NCI-H2107 (cell line): ENCODE measurements around the gene ABCG1.

Source experiments
- DNase-seq: peaks from one replicate; lab custom pipeline; 2025; lab: John Stamatoyannopoulos, UW

The ABCG1 gene

GRCh38 chr21:42214081-42214750 is 4.7 kb upstream of the ABCG1 start:
- no peak for DNase-seq

- DNase-seq: no peak
Observed at GRCh38 chr21:42214921-42215320, 4.0 kb upstream of the ABCG1 start.

- DNase-seq: no peak
Observed at GRCh38 chr21:42215942-42216725, 2.8 kb upstream of the ABCG1 start.

GRCh38 chr21:42216726-42217572 is 2.0 kb upstream of the ABCG1 start:
- no peak for DNase-seq

GRCh38 chr21:42219606-42220137 is 732 bp downstream of the ABCG1 start:
- no peak for DNase-seq

GRCh38 chr21:42220138-42220701 is 1.3 kb downstream of the ABCG1 start:
- DNase-seq: peak; percentile 85

GRCh38 chr21:42221581-42222345 is 2.8 kb downstream of the ABCG1 start:
- DNase-seq: no peak

- no peak for DNase-seq
Observed at GRCh38 chr21:42222386-42222785, 3.4 kb downstream of the ABCG1 start.

GRCh38 chr21:42222821-42223390 is 4.0 kb downstream of the ABCG1 start:
- no peak for DNase-seq

GRCh38 chr21:42223826-42224575 is 5.1 kb downstream of the ABCG1 start:
- no peak for DNase-seq

GRCh38 chr21:42225042-42225441 is 6.1 kb downstream of the ABCG1 start:
- no peak for DNase-seq

- no peak for DNase-seq
Observed at GRCh38 chr21:42225571-42226155, 6.7 kb downstream of the ABCG1 start.

GRCh38 chr21:42226626-42227025 is 7.7 kb downstream of the ABCG1 start:
- DNase-seq: no peak

- no peak for DNase-seq
Observed at GRCh38 chr21:42227909-42228708, 9.2 kb downstream of the ABCG1 start.

GRCh38 chr21:42228709-42229220 is 9.8 kb downstream of the ABCG1 start:
- DNase-seq: no peak

- DNase-seq: no peak
Observed at GRCh38 chr21:42229676-42230075, 10.7 kb downstream of the ABCG1 start.

GRCh38 chr21:42230178-42230577 is 11.2 kb downstream of the ABCG1 start:
- no peak for DNase-seq

GRCh38 chr21:42230636-42231035 is 11.7 kb downstream of the ABCG1 start:
- DNase-seq: no peak

- DNase-seq: no peak
Observed at GRCh38 chr21:42231756-42232155, 12.8 kb downstream of the ABCG1 start.
